ENCODE data around the gene SLC35E3. TPM values are rescaled to one million over a fixed set of nuclear protein-coding genes. Genes with fewer than 3 reads are reported as not detected.
A peak's percentile ranks its signal among the peaks of the same experiment; 100 is the strongest.
"Not testable (repeated sequence)": the region's sequence is repeated elsewhere in the genome, so short reads cannot be mapped to it uniquely, and the experiment has no call there.

Gene SLC35E3
- polyA plus RNA-seq, 3 donors from 2014 or later: 5.2 to 13.5 (median 12.9) TPM

GRCh38 chr12:68792952-68793351 is 47.0 kb downstream of the SLC35E3 start:
- H3K27ac Mint-ChIP-seq: no peak overlapping the region
- peak; percentile 29 to 43 (median 35) for DNase-seq
- peaks cover 0 to 4% (median 0%) of the 10 kb centered on the region in 3 donors for H3K36me3 Mint-ChIP-seq
- H3K4me3 Mint-ChIP-seq: no peak overlapping the region
- no peaks in the 10 kb centered on the region for H3K4me1 Mint-ChIP-seq
- H3K27me3 Mint-ChIP-seq (ENCODE audit: low read depth in 3 of 3): peaks cover 0 to 5% (median 3%) of the 10 kb centered on the region in 3 donors
- H3K9me3 Mint-ChIP-seq: no peaks in the 10 kb centered on the region

DNA sequence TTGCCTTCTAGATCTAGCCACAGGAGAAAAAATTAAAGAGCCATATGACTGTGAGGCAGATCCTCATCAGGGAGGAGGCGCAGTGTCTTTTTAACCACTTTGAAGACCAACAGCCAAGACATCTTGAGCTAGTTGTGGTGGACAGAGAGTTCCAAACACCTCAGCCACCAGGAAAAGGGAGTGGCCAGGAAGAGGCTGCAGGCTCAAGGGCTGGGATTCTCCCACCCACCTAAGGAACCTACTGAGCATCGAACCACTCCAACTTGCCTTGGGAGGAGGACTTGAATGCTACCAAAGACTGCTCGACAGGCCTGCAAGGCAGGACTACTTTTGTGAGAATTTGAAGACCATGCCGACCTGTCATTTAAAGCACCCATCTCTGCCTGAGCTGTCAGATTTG is 47.5 kb downstream of the SLC35E3 start:
- Mint-ChIP-seq H3K9me3 (no peaks in the 10 kb centered on the region), H3K4me1 (no peaks in the 10 kb centered on the region), H3K4me3 (no peak overlapping the region), H3K27ac (peak overlapping the region in 1 of 6 donors; percentile 24), H3K36me3 (peaks cover 0 to 4% (median 0%) of the 10 kb centered on the region in 3 donors), H3K27me3 (ENCODE audit: low read depth in 3 of 3) (peaks cover 0 to 5% (median 3%) of the 10 kb centered on the region in 3 donors)
- DNase-seq: no peak

- H3K4me3 Mint-ChIP-seq: no peak overlapping the region
- no peaks in the 10 kb centered on the region for H3K9me3 Mint-ChIP-seq
- peak overlapping the region in 2 of 6 donors; percentile 33 to 37 for H3K27ac Mint-ChIP-seq
- peaks cover 0 to 5% (median 3%) of the 10 kb centered on the region in 3 donors for H3K27me3 Mint-ChIP-seq (ENCODE audit: low read depth in 3 of 3)
- no peak for DNase-seq
- peaks cover 0 to 2% (median 0%) of the 10 kb centered on the region in 3 donors for H3K36me3 Mint-ChIP-seq
- no peaks in the 10 kb centered on the region for H3K4me1 Mint-ChIP-seq
These were observed 48.1 kb downstream of the SLC35E3 start for GRCh38 chr12:68793975-68794652.

- H3K27me3 Mint-ChIP-seq (ENCODE audit: low read depth in 3 of 3): peaks cover 0 to 6% (median 1%) of the 10 kb centered on the region in 3 donors
- no peak overlapping the region for H3K4me3 Mint-ChIP-seq
- H3K9me3 Mint-ChIP-seq: no peaks in the 10 kb centered on the region
- no peaks in the 10 kb centered on the region for H3K36me3 Mint-ChIP-seq
- H3K4me1 Mint-ChIP-seq: no peaks in the 10 kb centered on the region
- no peak for DNase-seq
- no peak overlapping the region for H3K27ac Mint-ChIP-seq
These were observed 48.8 kb downstream of the SLC35E3 start for GRCh38 chr12:68794653-68795251.

- DNase-seq: no peak
- no peak overlapping the region for H3K27ac Mint-ChIP-seq
- H3K4me1 Mint-ChIP-seq: no peaks in the 10 kb centered on the region
- no peak overlapping the region for H3K4me3 Mint-ChIP-seq
- no peaks in the 10 kb centered on the region for H3K36me3 Mint-ChIP-seq
- H3K27me3 Mint-ChIP-seq (ENCODE audit: low read depth in 3 of 3): peaks cover 0 to 8% (median 1%) of the 10 kb centered on the region in 3 donors
- H3K9me3 Mint-ChIP-seq: no peaks in the 10 kb centered on the region
These were observed 50.4 kb downstream of the SLC35E3 start for GRCh38 chr12:68796399-68796798.

DNA sequence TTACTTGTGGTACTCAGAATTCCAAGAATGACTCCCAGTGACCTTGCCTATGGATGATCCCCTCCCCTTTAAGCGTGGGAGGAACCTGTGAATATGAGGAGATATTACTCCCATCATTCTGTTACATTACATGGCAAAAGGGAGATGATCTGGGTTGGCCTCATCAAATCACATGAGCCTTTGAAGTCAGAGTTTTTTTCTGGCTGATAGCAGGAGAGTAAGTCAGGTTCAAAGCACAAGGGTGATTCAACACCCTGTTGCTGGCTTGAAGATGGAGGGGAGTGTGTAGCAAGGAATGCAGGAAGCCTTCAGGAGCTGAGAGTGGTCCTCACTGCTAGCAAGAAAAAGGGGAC is 52.9 kb downstream of the SLC35E3 start:
- Mint-ChIP-seq H3K36me3 (no peaks in the 10 kb centered on the region), H3K27me3 (ENCODE audit: low read depth in 3 of 3) (peaks cover 0 to 5% (median 1%) of the 10 kb centered on the region in 3 donors), H3K27ac (no peak overlapping the region), H3K4me3 (no peak overlapping the region), H3K4me1 (no peaks in the 10 kb centered on the region), H3K9me3 (no peaks in the 10 kb centered on the region)
- DNase-seq: no peak

DNA sequence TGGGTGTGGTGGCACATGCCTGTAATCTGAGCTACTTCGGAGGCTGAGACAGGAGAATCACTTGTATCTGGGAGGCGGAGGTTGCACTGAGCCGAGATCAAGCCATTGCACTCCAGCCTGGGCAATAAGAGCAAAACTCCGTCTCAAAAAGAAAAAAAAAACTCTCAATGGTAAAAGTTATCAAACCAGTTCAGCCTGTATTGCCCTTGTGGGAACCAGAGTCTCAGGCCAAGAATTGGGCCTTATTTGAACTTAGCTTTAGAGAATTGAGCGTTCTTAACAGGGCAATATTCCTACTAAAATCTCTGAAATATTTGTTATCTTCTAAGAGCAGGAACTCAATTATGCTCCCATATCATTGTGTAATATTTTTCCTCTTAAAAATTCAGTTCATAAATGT is 54.3 kb downstream of the SLC35E3 start:
- no peaks in the 10 kb centered on the region for H3K36me3 Mint-ChIP-seq
- H3K4me3 Mint-ChIP-seq: no peak overlapping the region

GRCh38 chr12:68801124-68801523 is 55.1 kb downstream of the SLC35E3 start:
- H3K9me3 Mint-ChIP-seq; H3K4me1 Mint-ChIP-seq; DNase-seq; H3K27me3 Mint-ChIP-seq (ENCODE audit: low read depth in 3 of 3); H3K36me3 Mint-ChIP-seq; H3K4me3 Mint-ChIP-seq; H3K27ac Mint-ChIP-seq: not testable (repeated sequence)

More for the DNA sequence above, 54.3 kb downstream of the SLC35E3 start:
- Mint-ChIP-seq H3K4me1 (no peaks in the 10 kb centered on the region), H3K27me3 (ENCODE audit: low read depth in 3 of 3) (peaks cover 0 to 5% (median 1%) of the 10 kb centered on the region in 3 donors), H3K27ac (no peak overlapping the region), H3K9me3 (no peaks in the 10 kb centered on the region)
- DNase-seq: no peak

DNA sequence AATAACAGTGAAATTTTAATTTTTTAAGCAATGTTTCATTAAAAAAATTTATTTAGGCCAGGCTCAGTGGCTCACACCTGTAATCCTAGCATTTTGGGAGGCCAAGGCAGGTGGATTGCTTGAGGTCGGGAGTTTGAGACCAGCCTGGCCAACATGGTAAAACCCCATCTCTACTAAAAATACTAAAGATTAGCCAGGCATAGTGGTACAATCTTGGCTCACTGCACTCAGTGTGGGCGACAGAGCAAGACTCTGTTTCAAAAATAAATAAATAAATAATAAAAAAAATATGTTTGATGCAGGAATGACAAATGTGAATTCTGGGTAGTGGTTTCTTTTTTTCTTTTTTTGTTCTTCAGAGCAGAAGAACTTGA is 56.4 kb downstream of the SLC35E3 start:
- H3K4me3 Mint-ChIP-seq, H3K9me3 Mint-ChIP-seq: not testable (repeated sequence)

GRCh38 chr12:68802911-68803651 is 57.1 kb downstream of the SLC35E3 start:
- Mint-ChIP-seq H3K4me1 (peaks cover 11 to 13% of the 10 kb centered on the region in 2 donors), H3K27me3 (ENCODE audit: low read depth in 3 of 3) (peaks cover 4 to 16% (median 9%) of the 10 kb centered on the region in 3 donors)
- H3K36me3 Mint-ChIP-seq, H3K4me3 Mint-ChIP-seq, H3K9me3 Mint-ChIP-seq, H3K27ac Mint-ChIP-seq, DNase-seq: not testable (repeated sequence)

More for the DNA sequence above, 56.4 kb downstream of the SLC35E3 start:
- not testable (repeated sequence) for H3K36me3 Mint-ChIP-seq; DNase-seq; H3K4me1 Mint-ChIP-seq; H3K27me3 Mint-ChIP-seq (ENCODE audit: low read depth in 3 of 3); H3K27ac Mint-ChIP-seq

DNA sequence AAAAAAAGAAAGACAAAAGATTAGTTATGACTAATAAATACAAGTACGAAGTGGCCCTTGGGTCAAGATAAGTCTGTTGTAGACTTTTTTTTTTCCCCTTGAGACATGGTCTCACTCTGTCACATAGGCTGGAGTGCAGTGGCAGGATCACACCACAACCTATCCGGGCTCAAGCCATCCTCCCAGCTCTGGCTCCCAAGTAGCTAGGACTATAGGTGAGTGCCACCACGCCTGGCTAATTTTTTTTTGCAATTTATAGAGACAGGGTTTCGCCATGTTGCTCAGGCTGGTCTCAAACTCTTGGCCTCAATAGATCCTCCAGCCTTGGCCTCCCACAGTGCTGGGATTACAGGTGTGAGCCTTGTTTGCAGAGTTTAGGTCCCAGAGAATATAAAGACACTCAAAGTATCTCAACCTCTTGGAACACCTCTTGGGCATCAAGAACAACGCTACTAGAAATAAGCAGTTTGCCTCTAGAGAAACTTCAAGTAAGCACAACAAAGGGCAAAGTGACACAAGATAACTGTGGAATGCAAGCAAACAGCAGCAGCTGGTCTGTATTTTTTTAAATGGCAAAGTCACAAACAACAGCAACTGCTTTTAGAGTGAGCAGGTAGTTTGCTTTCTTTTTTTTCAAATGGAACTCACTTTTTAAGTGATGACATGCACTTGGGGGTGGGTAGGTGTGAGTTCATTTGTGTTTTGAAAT is 58.1 kb downstream of the SLC35E3 start:
- Mint-ChIP-seq H3K36me3 (peaks cover 0 to 1% (median 0%) of the 10 kb centered on the region in 3 donors), H3K4me3 (no peak overlapping the region), H3K27ac (peak overlapping the region in 1 of 6 donors; percentile 29), H3K4me1 (peaks cover 18 to 19% of the 10 kb centered on the region in 2 donors), H3K9me3 (no peaks in the 10 kb centered on the region), H3K27me3 (ENCODE audit: low read depth in 3 of 3) (peaks cover 13 to 25% (median 17%) of the 10 kb centered on the region in 3 donors)
- DNase-seq: no peak

DNA sequence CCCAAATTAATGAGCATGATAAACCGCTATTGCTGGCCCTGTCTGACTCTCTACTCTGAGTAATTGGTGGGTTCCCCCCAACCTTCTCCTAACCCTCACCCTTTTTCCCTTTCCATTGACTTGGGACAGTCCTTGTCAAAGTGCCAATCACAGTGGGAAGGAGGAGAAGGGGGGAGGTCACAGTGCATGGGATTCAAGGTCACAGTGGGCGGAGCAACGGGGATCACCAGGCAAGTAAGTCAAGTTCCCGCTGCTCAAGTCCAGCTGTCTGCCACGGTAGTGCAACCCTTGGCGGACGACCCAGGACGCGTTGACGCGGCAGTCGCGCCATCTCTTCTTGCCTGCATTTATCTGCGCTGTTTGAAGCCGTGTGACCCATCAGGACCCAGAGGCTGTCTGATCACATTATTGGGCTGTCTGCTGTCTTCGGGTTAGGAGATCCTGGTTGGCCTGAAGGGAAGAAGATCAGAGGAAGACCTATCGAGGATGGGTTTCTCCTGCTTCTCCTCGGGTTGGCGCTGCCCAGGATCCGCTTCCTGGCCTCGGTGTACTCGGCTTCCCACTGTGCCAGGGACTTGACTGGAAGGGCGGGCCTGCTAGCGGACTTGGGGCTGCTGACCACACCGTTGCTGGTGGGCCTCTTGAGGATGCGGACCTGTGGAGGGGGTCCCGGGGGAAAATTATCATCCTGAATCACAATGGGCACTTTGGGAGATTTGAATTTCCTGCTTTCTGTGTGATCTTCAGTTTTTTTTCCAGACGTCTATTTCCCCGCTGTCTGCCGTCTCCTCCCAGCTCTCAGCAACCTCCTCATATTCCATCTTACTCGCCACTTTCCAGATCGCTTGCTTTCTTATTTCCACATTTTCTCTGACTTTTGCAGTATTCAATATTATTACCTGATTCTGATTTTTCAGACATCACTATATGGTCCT is 58.9 kb downstream of the SLC35E3 start:
- no peak overlapping the region for H3K4me3 Mint-ChIP-seq
- H3K27me3 Mint-ChIP-seq (ENCODE audit: low read depth in 3 of 3): peaks cover 13 to 22% (median 17%) of the 10 kb centered on the region in 3 donors
- H3K27ac Mint-ChIP-seq: peak overlapping the region in 1 of 6 donors; percentile 13
- H3K9me3 Mint-ChIP-seq: no peaks in the 10 kb centered on the region
- peaks cover 0 to 10% (median 0%) of the 10 kb centered on the region in 3 donors for H3K36me3 Mint-ChIP-seq
- peaks cover 25 to 27% of the 10 kb centered on the region in 2 donors for H3K4me1 Mint-ChIP-seq
- DNase-seq: no peak

Measured in immature natural killer cell (primary cell).